Transverse colon (tissue), 4 donors: ENCODE measurements around the gene CDH26.

Experiments
- CTCF ChIP-seq, 5 experiments: fragments of 200-600 bp in 3 of 5; fragments of 450-650 bp in 2 of 5; sonication (generic) in 3 of 5; IDR thresholded peaks; 1 replicate in 2 of 5; 2 replicates in 3 of 5; pipeline ENCODE4 v1.5.1; 2016 to 2017; ENCODE audit warnings: antibody characterized with exemption in 5 of 5, inconsistent platforms in 3 of 5, mild to moderate bottlenecking in 2 of 5, moderate library complexity in 1 of 5
- POLR2A ChIP-seq: fragments of 450-650 bp; IDR thresholded peaks from one replicate; pipeline ENCODE4 v1.6.1; 2016; ENCODE audit warnings: antibody characterized with exemption, mild to moderate bottlenecking, moderate library complexity
- POLR2AphosphoS5 ChIP-seq, 3 donors: sonication (generic); formaldehyde crosslinking; IDR thresholded peaks; one replicate each; pipeline ENCODE4 v1.6.1; 2016; ENCODE audit warnings: antibody characterized with exemption in 3 of 3

- TF ChIP-seq CTCF (IDR thresholded peaks at IDR 0.05) (no peak), POLR2A (no peak), POLR2AphosphoS5 (IDR thresholded peaks at IDR 0.05) (no peak)
These were observed 66.0 kb downstream of the CDH26 start for GRCh38 chr20:60024245-60024644.
